ENCODE measurements around the gene MCOLN1.
A peak's percentile ranks its signal among the peaks of the same experiment; 100 is the strongest.

DNA sequence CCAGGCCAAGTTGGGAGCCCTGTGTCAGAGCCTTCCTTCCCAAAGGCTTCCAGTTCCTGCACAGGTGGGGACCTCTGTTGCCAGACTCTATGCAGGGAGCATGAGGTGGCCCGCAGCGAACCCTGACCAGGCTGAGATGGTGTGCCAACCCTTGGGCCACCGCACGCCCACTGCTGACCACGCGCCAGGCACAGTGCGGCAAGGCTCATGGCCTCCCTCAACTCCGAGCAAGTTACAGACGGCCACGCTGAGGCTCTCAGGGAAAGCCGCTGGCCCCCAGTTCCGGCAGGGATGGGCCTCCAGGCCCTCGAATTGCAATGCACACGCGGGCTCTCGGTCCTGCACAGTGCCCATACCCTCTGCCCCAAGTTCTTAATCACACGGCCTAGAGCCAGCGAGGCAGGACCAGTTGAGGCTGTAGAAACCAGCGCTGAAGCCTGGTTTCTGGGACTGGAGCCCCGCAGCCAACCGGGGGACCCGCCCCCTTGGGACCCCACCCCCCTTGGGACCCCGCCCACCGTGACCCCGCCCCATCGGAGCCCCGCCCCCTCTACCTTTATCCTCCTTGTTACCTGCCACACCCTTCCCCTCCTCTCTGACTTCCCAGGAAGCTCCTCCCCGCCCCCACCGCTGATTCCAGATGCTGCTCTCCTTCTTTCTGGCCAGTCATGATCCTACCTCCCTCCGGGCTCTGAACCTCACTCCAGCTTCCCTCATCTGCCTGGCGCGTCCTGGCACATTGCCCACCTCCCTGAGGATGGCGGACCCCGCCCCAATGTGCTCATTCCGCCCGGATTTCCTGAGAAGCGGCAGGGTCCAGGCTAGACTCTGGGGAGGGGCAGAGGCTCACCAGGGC lies 39.6 kb upstream of the MCOLN1 start:
- TF ChIP-seq, protein P1, sequence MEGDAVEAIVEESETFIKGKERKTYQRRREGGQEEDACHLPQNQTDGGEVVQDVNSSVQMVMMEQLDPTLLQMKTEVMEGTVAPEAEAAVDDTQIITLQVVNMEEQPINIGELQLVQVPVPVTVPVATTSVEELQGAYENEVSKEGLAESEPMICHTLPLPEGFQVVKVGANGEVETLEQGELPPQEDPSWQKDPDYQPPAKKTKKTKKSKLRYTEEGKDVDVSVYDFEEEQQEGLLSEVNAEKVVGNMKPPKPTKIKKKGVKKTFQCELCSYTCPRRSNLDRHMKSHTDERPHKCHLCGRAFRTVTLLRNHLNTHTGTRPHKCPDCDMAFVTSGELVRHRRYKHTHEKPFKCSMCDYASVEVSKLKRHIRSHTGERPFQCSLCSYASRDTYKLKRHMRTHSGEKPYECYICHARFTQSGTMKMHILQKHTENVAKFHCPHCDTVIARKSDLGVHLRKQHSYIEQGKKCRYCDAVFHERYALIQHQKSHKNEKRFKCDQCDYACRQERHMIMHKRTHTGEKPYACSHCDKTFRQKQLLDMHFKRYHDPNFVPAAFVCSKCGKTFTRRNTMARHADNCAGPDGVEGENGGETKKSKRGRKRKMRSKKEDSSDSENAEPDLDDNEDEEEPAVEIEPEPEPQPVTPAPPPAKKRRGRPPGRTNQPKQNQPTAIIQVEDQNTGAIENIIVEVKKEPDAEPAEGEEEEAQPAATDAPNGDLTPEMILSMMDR (IDR thresholded peaks at IDR 0.05), result no peak
- TF ChIP-seq POLR2AphosphoS5 (IDR thresholded peaks at IDR 0.05) (peak; percentile 44 to 52), EP300 (IDR thresholded peaks at IDR 0.05) (peak in 1 of 4 donors; percentile 24), POLR2A (IDR thresholded peaks at IDR 0.05) (no peak)

Data from upper lobe of left lung (tissue), 4 donors.